ENCODE data around the gene TTLL5.
"Not testable (repeated sequence)": the region's sequence is repeated elsewhere in the genome, so short reads cannot be mapped to it uniquely, and the experiment has no call there.

The TTLL5 gene

DNA sequence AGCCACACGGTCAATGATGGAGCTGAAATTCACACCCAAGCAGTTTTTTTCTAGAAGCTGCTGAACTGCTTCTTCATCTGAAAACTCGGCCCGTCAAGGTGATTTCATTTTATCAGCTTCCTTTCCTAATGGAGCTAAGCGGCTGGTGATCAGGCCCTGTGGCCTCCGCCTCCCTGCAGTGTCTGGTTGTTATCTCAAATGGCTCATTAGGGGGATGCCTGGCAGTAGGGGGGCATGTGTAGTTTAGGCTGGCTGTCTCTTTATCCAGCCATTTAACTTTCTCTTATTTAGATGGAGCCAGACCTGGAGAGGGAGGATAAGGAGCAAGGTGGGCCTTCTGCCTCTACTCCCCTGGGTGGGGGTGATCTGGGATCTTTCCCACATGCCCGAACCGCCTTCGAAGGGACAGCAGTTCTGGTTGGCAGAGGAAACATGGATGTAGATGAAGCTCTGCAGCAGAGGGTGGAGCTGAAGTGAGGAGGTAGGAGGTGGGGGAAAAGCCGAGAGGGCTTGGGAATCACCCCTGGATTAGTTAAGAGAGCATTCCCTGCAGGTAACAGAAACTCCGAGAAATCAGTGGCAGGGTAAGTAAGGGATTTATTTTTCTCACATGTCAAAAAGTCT is 256.4 kb downstream of the TTLL5 start:
- H3K9me3 ChIP-seq (ENCODE audit: control insufficient read depth, insufficient read depth, low read length): no peaks in the 10 kb centered on the region
- H3K9me2 ChIP-seq (replicated peaks; ENCODE audit: control insufficient read depth, low read length): no peaks in the 10 kb centered on the region
- H3K79me2 ChIP-seq (ENCODE audit: control insufficient read depth, low read length): no peaks in the 10 kb centered on the region
- no peak overlapping the region for H3K4me2 ChIP-seq (ENCODE audit: low read length)
- no peaks in the 10 kb centered on the region for H3K36me3 ChIP-seq (ENCODE audit: control insufficient read depth, low read length)
- no peak for TF ChIP-seq EZH2phosphoT487 (IDR thresholded peaks at IDR 0.05; ENCODE audit: borderline replicate concordance, low read length)
- TF ChIP-seq, protein P1, sequence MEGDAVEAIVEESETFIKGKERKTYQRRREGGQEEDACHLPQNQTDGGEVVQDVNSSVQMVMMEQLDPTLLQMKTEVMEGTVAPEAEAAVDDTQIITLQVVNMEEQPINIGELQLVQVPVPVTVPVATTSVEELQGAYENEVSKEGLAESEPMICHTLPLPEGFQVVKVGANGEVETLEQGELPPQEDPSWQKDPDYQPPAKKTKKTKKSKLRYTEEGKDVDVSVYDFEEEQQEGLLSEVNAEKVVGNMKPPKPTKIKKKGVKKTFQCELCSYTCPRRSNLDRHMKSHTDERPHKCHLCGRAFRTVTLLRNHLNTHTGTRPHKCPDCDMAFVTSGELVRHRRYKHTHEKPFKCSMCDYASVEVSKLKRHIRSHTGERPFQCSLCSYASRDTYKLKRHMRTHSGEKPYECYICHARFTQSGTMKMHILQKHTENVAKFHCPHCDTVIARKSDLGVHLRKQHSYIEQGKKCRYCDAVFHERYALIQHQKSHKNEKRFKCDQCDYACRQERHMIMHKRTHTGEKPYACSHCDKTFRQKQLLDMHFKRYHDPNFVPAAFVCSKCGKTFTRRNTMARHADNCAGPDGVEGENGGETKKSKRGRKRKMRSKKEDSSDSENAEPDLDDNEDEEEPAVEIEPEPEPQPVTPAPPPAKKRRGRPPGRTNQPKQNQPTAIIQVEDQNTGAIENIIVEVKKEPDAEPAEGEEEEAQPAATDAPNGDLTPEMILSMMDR (IDR thresholded peaks at IDR 0.05; ENCODE audit: low read depth, low read length, poor library complexity, severe bottlenecking): no peak
- no peaks in the 10 kb centered on the region for H3F3A ChIP-seq (ENCODE audit: control insufficient read depth, insufficient read depth)
- H3K27ac ChIP-seq (ENCODE audit: low read depth, low read length): no peak overlapping the region
- H3K27me3 ChIP-seq (ENCODE audit: control insufficient read depth, low read length): no peaks in the 10 kb centered on the region
- no peak overlapping the region for H3K4me3 ChIP-seq (ENCODE audit: low read length)
- no peaks in the 10 kb centered on the region for H4K20me1 ChIP-seq (ENCODE audit: control insufficient read depth, insufficient read depth, low read depth, low read length)
- no peaks in the 10 kb centered on the region for H3K4me1 ChIP-seq (ENCODE audit: control insufficient read depth, low read length)

- Histone ChIP-seq H3F3A (ENCODE audit: control insufficient read depth, insufficient read depth) (no peaks in the 10 kb centered on the region), H3K9me3 (ENCODE audit: control insufficient read depth, insufficient read depth, low read length) (no peaks in the 10 kb centered on the region), H4K20me1 (ENCODE audit: control insufficient read depth, insufficient read depth, low read depth, low read length) (no peaks in the 10 kb centered on the region), H3K36me3 (ENCODE audit: control insufficient read depth, low read length) (no peaks in the 10 kb centered on the region), H3K27ac (ENCODE audit: low read depth, low read length) (no peak overlapping the region), H3K9me2 (replicated peaks; ENCODE audit: control insufficient read depth, low read length) (no peaks in the 10 kb centered on the region), H3K4me1 (ENCODE audit: control insufficient read depth, low read length) (no peaks in the 10 kb centered on the region), H3K4me3 (ENCODE audit: low read length) (no peak overlapping the region), H3K79me2 (ENCODE audit: control insufficient read depth, low read length) (no peaks in the 10 kb centered on the region), H3K4me2 (ENCODE audit: low read length) (no peak overlapping the region), H3K27me3 (ENCODE audit: control insufficient read depth, low read length) (no peaks in the 10 kb centered on the region)
- no peak for TF ChIP-seq EZH2phosphoT487 (IDR thresholded peaks at IDR 0.05; ENCODE audit: borderline replicate concordance, low read length)
- TF ChIP-seq, protein P1 (IDR thresholded peaks at IDR 0.05; ENCODE audit: low read depth, low read length, poor library complexity, severe bottlenecking): no peak
These were observed 256.9 kb downstream of the TTLL5 start for GRCh38 chr14:75917946-75918335.

GRCh38 chr14:75920421-75920820 is 259.4 kb downstream of the TTLL5 start:
- H3K4me1 ChIP-seq (ENCODE audit: control insufficient read depth, low read length); H3K36me3 ChIP-seq (ENCODE audit: control insufficient read depth, low read length); H3F3A ChIP-seq (ENCODE audit: control insufficient read depth, insufficient read depth); H3K9me2 ChIP-seq (replicated peaks; ENCODE audit: control insufficient read depth, low read length); H4K20me1 ChIP-seq (ENCODE audit: control insufficient read depth, insufficient read depth, low read depth, low read length); H3K27me3 ChIP-seq (ENCODE audit: control insufficient read depth, low read length); H3K27ac ChIP-seq (ENCODE audit: low read depth, low read length); H3K9me3 ChIP-seq (ENCODE audit: control insufficient read depth, insufficient read depth, low read length); H3K79me2 ChIP-seq (ENCODE audit: control insufficient read depth, low read length); H3K4me3 ChIP-seq (ENCODE audit: low read length); H3K4me2 ChIP-seq (ENCODE audit: low read length): not testable (repeated sequence)

DNA sequence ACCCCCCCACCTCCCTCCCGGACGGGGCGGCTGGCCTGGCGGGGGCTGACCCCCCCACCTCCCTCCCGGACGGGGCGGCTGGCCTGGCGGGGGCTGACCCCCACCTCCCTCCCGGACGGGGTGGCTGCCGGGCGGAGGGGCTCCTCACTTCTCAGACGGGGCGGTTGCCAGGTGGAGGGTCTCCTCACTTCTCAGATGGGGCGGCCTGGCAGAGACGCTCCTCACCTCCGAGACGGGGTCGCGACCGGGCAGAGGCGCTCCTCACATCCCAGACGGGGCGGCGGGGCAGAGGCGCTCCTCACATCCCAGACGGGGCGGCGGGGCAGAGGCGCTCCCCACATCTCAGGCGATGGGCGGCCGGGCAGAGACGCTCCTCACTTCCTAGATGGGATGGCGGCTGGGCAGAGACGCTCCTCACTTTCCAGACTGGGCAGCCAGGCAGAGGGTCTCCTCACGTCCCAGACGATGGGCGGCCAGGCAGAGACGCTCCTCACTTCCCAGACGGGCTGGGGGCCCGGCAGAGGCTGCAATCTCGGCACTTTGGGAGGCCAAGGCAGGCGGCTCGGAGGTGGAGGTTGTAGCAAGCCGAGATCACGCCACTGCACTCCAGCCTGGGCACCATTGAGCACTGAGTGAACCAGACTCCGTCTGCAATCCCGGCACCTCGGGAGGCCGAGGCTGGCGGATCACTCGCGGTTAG is 264.2 kb downstream of the TTLL5 start:
- not testable (repeated sequence) for H3K9me2 ChIP-seq (replicated peaks; ENCODE audit: control insufficient read depth, low read length); H3F3A ChIP-seq (ENCODE audit: control insufficient read depth, insufficient read depth); H3K4me2 ChIP-seq (ENCODE audit: low read length); H3K36me3 ChIP-seq (ENCODE audit: control insufficient read depth, low read length); H3K9me3 ChIP-seq (ENCODE audit: control insufficient read depth, insufficient read depth, low read length); H3K27ac ChIP-seq (ENCODE audit: low read depth, low read length); H4K20me1 ChIP-seq (ENCODE audit: control insufficient read depth, insufficient read depth, low read depth, low read length); H3K4me1 ChIP-seq (ENCODE audit: control insufficient read depth, low read length); H3K79me2 ChIP-seq (ENCODE audit: control insufficient read depth, low read length); H3K27me3 ChIP-seq (ENCODE audit: control insufficient read depth, low read length); H3K4me3 ChIP-seq (ENCODE audit: low read length)

Measured in DOHH2 (cell line).